Activated CD8-positive, alpha-beta T cell treated with anti-CD3 and anti-CD28 coated beads for 36 hours (primary cell): Measurements from ENCODE around the gene SLC9A5. TPM values are rescaled to one million over a fixed set of nuclear protein-coding genes. Genes with fewer than 3 reads are reported as not detected.

Experiments
- ATAC-seq: fragments of 200-7000 bp; cut with Tn5 transposase; one replicate; pipeline ENCODE4 v1.10.0; 2021; ENCODE audit warnings: mild to moderate bottlenecking, moderate library complexity
- CTCF ChIA-PET: fragments of 350-600 bp; sonication (Branson Sonifier 250); formaldehyde crosslinking; loops from one replicate; lab custom pipeline; 2021; ENCODE audit warnings: antibody characterized with exemption; lab: Charles Lee
- POLR2A ChIA-PET: fragments of 350-600 bp; sonication (Branson Sonifier 250); formaldehyde crosslinking; loops from one replicate; lab custom pipeline; 2021; ENCODE audit warnings: antibody characterized with exemption; lab: Charles Lee
- DNase-seq: peaks from one replicate; pipeline ENCODE4 v3.0.0-alpha.2; 2020
- H3K27ac Mint-ChIP-seq: one replicate; pipeline ENCODE4 v1.8.0; 2021; ENCODE audit warnings: mild to moderate bottlenecking, mixed read lengths
- H3K27me3 Mint-ChIP-seq: one replicate; pipeline ENCODE4 v1.8.0; 2021; ENCODE audit warnings: mixed read lengths
- H3K36me3 Mint-ChIP-seq: one replicate; pipeline ENCODE4 v1.8.0; 2021; ENCODE audit warnings: low read depth, mixed read lengths
- H3K4me1 Mint-ChIP-seq: one replicate; pipeline ENCODE4 v1.8.0; 2021; ENCODE audit warnings: low read depth, mixed read lengths
- H3K4me3 Mint-ChIP-seq: one replicate; pipeline ENCODE4 v1.8.0; 2021; ENCODE audit warnings: mild to moderate bottlenecking, moderate library complexity, mixed read lengths
- H3K9me3 Mint-ChIP-seq: one replicate; pipeline ENCODE4 v1.8.0; 2021; ENCODE audit warnings: mixed read lengths
- intact Hi-C: fragments of 100-400 bp; cut with micrococcal nuclease; formaldehyde crosslinking; loops from one replicate; pipeline ENCODE4 v1.10.0; 2022
- total RNA-seq, 2 experiments: library from RNA; stranded (reverse); gene quantifications; one replicate each; pipeline ENCODE4 v1.2.3, GENCODE V29; 2021
- TF ChIP-seq, protein P1 (sequence below): fragments of 200-600 bp; IDR thresholded peaks from one replicate; pipeline ENCODE4 v1.8.0; 2022; ENCODE audit warnings: antibody characterized with exemption, mild to moderate bottlenecking

The SLC9A5 gene
- total RNA-seq, 2 experiments from 2014 or later = 7.7 to 8.1 TPM

DNA sequence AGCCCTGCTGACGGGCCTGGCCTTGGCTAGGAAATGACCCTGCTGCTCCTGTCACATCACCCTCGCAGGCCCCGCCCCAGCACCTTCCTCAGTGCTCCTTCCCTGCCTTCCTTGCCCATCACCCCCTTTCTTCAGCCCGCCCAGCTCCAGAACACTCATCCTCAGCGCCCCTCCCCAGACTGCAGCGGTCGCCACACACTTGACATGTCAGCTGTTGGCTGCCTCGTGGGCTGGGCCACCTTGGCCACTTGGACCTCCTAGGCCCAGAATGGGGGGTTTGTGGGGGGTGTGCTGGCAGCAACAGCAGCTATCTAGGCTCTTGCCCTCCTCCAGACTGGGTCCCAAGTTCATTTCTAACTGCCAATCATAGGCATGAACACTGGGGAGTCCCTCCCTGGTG, 39.2 kb upstream of the SLC9A5 start:
- TF ChIP-seq, protein P1, sequence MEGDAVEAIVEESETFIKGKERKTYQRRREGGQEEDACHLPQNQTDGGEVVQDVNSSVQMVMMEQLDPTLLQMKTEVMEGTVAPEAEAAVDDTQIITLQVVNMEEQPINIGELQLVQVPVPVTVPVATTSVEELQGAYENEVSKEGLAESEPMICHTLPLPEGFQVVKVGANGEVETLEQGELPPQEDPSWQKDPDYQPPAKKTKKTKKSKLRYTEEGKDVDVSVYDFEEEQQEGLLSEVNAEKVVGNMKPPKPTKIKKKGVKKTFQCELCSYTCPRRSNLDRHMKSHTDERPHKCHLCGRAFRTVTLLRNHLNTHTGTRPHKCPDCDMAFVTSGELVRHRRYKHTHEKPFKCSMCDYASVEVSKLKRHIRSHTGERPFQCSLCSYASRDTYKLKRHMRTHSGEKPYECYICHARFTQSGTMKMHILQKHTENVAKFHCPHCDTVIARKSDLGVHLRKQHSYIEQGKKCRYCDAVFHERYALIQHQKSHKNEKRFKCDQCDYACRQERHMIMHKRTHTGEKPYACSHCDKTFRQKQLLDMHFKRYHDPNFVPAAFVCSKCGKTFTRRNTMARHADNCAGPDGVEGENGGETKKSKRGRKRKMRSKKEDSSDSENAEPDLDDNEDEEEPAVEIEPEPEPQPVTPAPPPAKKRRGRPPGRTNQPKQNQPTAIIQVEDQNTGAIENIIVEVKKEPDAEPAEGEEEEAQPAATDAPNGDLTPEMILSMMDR = no peak
- no peaks in the 10 kb centered on the region for H3K4me1 Mint-ChIP-seq
- DNase-seq (no peak), ATAC-seq (no peak)
- H3K27me3 Mint-ChIP-seq = no peaks in the 10 kb centered on the region
- no peak overlapping the region for H3K27ac Mint-ChIP-seq
- H3K9me3 Mint-ChIP-seq = no peaks in the 10 kb centered on the region
- POLR2A ChIA-PET = interaction anchor here (0.9 to 3.0 kb wide), 6 partner anchors 14 to 35 kb away, joined by 3 to 9 read pairs (median 4); partner anchors contain the start of gene E2F4
- no peak overlapping the region for H3K4me3 Mint-ChIP-seq
- CTCF ChIA-PET = interaction anchor here (0.8 to 1.4 kb wide), 4 partner anchors 14 to 255 kb away, joined by 3 to 5 read pairs (median 3); no protein-coding TSS in a partner anchor
- H3K36me3 Mint-ChIP-seq = peaks cover 2% of the 10 kb centered on the region
- intact Hi-C loops = no loop called here

DNA sequence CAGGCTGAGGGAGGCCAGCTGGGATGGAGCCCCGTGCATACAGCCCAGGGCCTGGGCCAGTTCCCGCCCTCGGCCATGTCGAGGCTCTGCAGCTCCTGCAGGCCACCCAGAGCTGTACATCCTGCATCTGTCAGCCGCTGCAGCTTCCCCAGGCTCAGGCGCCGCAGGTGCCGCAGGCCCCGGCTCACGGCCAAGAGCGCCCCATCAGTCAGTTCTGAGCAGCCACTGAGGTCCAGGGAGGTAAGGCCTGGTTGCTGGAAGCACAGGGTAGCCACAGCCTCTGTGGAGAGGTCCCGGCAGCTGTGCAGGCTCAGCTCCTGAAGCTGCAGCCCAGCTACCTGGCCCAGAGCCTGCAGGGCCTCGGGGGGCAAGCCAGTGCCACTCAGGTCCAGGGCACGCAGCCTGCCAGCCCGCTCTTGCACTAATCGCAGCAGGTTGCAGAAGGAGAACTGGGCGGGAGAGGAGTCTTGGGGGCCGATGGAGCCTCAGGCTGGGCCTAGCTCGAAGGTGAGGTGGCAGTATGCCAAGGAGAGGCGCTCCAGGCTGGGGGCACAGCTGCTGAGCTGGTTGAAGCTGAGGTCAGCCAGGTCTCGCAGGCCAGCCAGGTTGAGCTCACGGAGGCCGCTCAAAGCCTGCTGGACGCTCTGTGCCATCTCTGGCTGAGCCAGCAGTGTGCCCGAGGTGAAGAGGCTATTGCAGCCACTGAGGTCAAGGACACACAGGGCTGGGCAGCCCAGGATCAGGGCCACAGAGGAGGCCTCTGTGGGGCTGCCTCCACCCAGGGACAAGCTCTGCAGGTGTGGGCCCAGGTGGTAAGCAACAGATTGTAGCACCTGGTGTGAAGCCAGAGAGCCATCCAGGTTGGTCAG, 38.5 kb upstream of the SLC9A5 start:
- Mint-ChIP-seq H3K4me1 (no peaks in the 10 kb centered on the region), H3K4me3 (no peak overlapping the region), H3K36me3 (peaks cover 2% of the 10 kb centered on the region), H3K27me3 (no peaks in the 10 kb centered on the region), H3K27ac (no peak overlapping the region), H3K9me3 (no peaks in the 10 kb centered on the region)
- DNase-seq = no peak
- ChIA-PET POLR2A (interaction anchor here (1.0 to 3.0 kb wide), 2 partner anchors 17 kb away, joined by 3 to 9 read pairs; partner anchors contain the start of gene E2F4), CTCF (interaction anchor here (0.8 to 1.4 kb wide), 5 partner anchors 12 to 256 kb away, joined by 3 to 5 read pairs (median 3); no protein-coding TSS in a partner anchor)
- intact Hi-C loops = no loop called here
- TF ChIP-seq, protein P1 = no peak
- ATAC-seq = no peak

DNA sequence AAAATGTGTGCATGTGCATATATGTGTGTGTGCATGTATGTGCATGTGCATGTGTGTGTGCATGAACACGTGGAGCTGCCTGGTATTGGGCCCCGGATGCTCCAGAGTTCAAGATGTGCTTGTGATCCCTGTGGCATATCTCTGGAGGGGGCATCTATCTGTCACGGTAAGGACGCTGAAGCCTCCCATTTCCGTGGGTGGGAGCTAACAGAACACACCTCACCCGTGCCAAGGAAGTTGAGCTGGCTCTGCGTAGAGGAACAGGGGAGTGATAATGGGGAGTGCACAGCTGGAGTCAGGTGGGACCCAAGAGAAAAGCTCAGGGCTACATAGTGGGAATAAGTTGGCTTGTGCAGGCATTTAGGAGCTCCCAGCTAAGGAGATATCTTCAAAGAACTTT, 37.1 kb upstream of the SLC9A5 start:
- ChIA-PET POLR2A (interaction anchor here (0.9 to 1.9 kb wide), 4 partner anchors 7 to 14 kb away, joined by 4 to 6 read pairs (median 4); no protein-coding TSS in a partner anchor), CTCF (interaction anchor here (4.1 kb wide), 1 partner anchor 14 kb away, joined by 15 read pairs; the partner anchor contains the start of gene ELMO3)
- Mint-ChIP-seq H3K27me3 (no peaks in the 10 kb centered on the region), H3K9me3 (no peaks in the 10 kb centered on the region), H3K36me3 (no peaks in the 10 kb centered on the region), H3K27ac (no peak overlapping the region), H3K4me1 (no peaks in the 10 kb centered on the region), H3K4me3 (no peak overlapping the region)
- TF ChIP-seq, protein P1 = no peak
- intact Hi-C loops = no loop called here
- DNase-seq (no peak), ATAC-seq (no peak)

DNA sequence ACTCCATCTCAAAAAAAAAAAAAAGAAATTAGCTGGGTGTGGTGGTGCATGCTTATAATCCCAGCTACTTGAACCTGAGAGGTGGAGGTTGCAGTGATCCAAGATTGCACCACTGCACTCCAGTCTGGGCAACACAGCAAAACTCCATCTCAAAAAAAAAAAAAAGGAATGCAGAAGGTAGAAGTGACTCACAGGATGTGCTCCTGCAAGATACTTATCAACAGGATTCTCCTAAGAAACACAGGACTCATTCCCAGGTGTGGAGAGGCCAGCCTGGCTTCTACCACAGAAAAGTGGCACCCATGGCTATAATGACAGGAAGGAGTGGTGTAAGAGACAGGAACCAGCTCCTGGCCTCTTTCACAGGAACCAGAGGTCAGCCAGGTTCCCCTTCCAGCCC, 36.0 kb upstream of the SLC9A5 start:
- no peak overlapping the region for H3K4me3 Mint-ChIP-seq
- H3K27me3 Mint-ChIP-seq = no peaks in the 10 kb centered on the region
- intact Hi-C loops = no loop called here
- TF ChIP-seq, protein P1 = no peak
- no peaks in the 10 kb centered on the region for H3K36me3 Mint-ChIP-seq
- ATAC-seq = no peak
- H3K4me1 Mint-ChIP-seq = no peaks in the 10 kb centered on the region
- H3K9me3 Mint-ChIP-seq = no peaks in the 10 kb centered on the region
- CTCF ChIA-PET = interaction anchor here (4.1 kb wide), 1 partner anchor 15 kb away, joined by 15 read pairs; the partner anchor contains the start of gene ELMO3
- POLR2A ChIA-PET = interaction anchor here (1.3 to 1.9 kb wide), 3 partner anchors 8 to 15 kb away, joined by 4 to 6 read pairs (median 5); no protein-coding TSS in a partner anchor
- H3K27ac Mint-ChIP-seq = no peak overlapping the region
- no peak for DNase-seq
